GM12878 (cell line): ENCODE data around the gene ST7. TPM values are rescaled to one million over a fixed set of nuclear protein-coding genes. Genes with fewer than 3 reads are reported as not detected.

Experiments
- ATAC-seq: fragments of 200-7000 bp; cut with Tn5 transposase; 3 replicates; pipeline ENCODE4 v1.9.1; 2020; ENCODE audit warnings: mild to moderate bottlenecking, moderate library complexity
- BruUV-seq: library from RNA; stranded (reverse); fragments of 400-500 nt; replicated peaks from 2 replicates; lab custom pipeline; 2021; lab: Mats Ljungman, UMichigan
- CTCF ChIA-PET: fragments of 300-600 bp; sonication (Branson Sonifier 250); formaldehyde crosslinking; extraction: SDS; loops from one replicate; lab custom pipeline; 2021; ENCODE audit warnings: inconsistent platforms; lab: Yijun Ruan, JAX
- POLR2A ChIA-PET: fragments of 350-600 bp; formaldehyde crosslinking; extraction: SDS; loops from one replicate; lab custom pipeline; 2021; ENCODE audit warnings: inconsistent platforms; lab: Charles Lee
- RAD21 ChIA-PET: fragments of 300-600 bp; sonication (Branson Sonifier 250); formaldehyde crosslinking; loops from one replicate; lab custom pipeline; 2023; ENCODE audit warnings: antibody characterized with exemption; ENCODE audit not compliant: unreplicated experiment; lab: Charles Lee
- SMC1A ChIA-PET: fragments of 300-600 bp; sonication (Branson Sonifier 250); formaldehyde crosslinking; loops from one replicate; lab custom pipeline; 2023; ENCODE audit not compliant: unreplicated experiment, uncharacterized antibody; lab: Charles Lee
- DNase-seq: peaks from one replicate; pipeline ENCODE4 v3.0.0-alpha.2; 2011; ENCODE audit warnings: low read depth, low spot score
- FAIRE-seq: peaks from 3 replicates; lab custom pipeline; 2011; peaks lifted over from hg19 to GRCh38; lab: Jason Lieb, UNC
- H2AFZ ChIP-seq: 2 replicates; pipeline ENCODE4 v1.6.0; 2011; ENCODE audit warnings: low read depth, low read length, control low read depth; ENCODE audit not compliant: control insufficient read depth
- H3K27ac ChIP-seq: 2 replicates; pipeline ENCODE4 v1.5.1; 2011; ENCODE audit warnings: control low read depth; ENCODE audit not compliant: control insufficient read depth, insufficient read depth
- H3K27me3 ChIP-seq, 2 experiments: replicated peaks in 1 of 2; 2 replicates each; pipeline versions ENCODE4 v1.6.0 to v1.6.1; 2011; ENCODE audit warnings: low read length in 1 of 2; ENCODE audit not compliant: control insufficient read depth in 2 of 2, insufficient read depth in 2 of 2
- H3K36me3 ChIP-seq, 2 experiments: 2 replicates each; pipeline ENCODE4 v1.5.1; 2011; ENCODE audit warnings: low read length in 1 of 2; ENCODE audit not compliant: control insufficient read depth in 2 of 2, insufficient read depth in 2 of 2
- H3K4me1 ChIP-seq: 2 replicates; pipeline ENCODE4 v1.6.1; 2011; ENCODE audit warnings: mild to moderate bottlenecking, low read length, moderate library complexity, mixed read lengths; ENCODE audit not compliant: control insufficient read depth, insufficient read depth
- H3K4me2 ChIP-seq: 2 replicates; pipeline ENCODE4 v1.6.0; 2011; ENCODE audit warnings: control low read depth; ENCODE audit not compliant: control insufficient read depth, insufficient read depth
- H3K4me3 ChIP-seq: fragments of 200-600 bp; sonication (generic); 2 replicates; pipeline ENCODE4 v1.5.1; 2016
- H3K79me2 ChIP-seq: 2 replicates; pipeline ENCODE4 v1.6.0; 2011; ENCODE audit warnings: low read length; ENCODE audit not compliant: control insufficient read depth, insufficient read depth
- H3K9ac ChIP-seq: 2 replicates; pipeline ENCODE4 v1.8.0; 2011; ENCODE audit warnings: low read length, control low read depth, mixed read lengths; ENCODE audit not compliant: control insufficient read depth, insufficient read depth
- H3K9me3 ChIP-seq: replicated peaks from 3 replicates; pipeline ENCODE4 v1.5.1; 2011; ENCODE audit warnings: mild to moderate bottlenecking, low read length; ENCODE audit not compliant: control insufficient read depth, insufficient read depth
- H4K20me1 ChIP-seq: 2 replicates; pipeline ENCODE4 v1.6.0; 2011; ENCODE audit not compliant: control insufficient read depth, insufficient read depth
- BMI1 ChIP-seq: fragments of 450-650 bp; IDR thresholded peaks from 2 replicates; pipeline ENCODE4 v1.6.1; 2016; ENCODE audit warnings: mild to moderate bottlenecking, moderate library complexity, borderline replicate concordance
- DPF2 ChIP-seq: fragments of 450-650 bp; IDR thresholded peaks from 2 replicates; pipeline ENCODE4 v1.6.1; 2017; ENCODE audit warnings: mild to moderate bottlenecking
- NBN ChIP-seq: fragments of 450-650 bp; IDR thresholded peaks from 2 replicates; pipeline ENCODE4 v1.6.1; 2016
- POLR2AphosphoS2 ChIP-seq: IDR thresholded peaks from 2 replicates; pipeline ENCODE4 v1.6.1; 2011; ENCODE audit warnings: low read depth, mild to moderate bottlenecking, low read length, improper control_type of control experiment, moderate library complexity
- SREBF1 ChIP-seq: IDR thresholded peaks from 2 replicates; pipeline ENCODE4 v1.6.1; 2012; ENCODE audit warnings: mild to moderate bottlenecking, low read length
- SUPT20H ChIP-seq: IDR thresholded peaks from 2 replicates; pipeline ENCODE4 v1.6.1; 2011; ENCODE audit warnings: low read depth, mild to moderate bottlenecking, low read length, moderate library complexity, borderline replicate concordance; ENCODE audit not compliant: control insufficient read depth
- ZNF207 ChIP-seq: fragments of 450-650 bp; IDR thresholded peaks from 2 replicates; pipeline ENCODE4 v1.6.1; 2014; ENCODE audit warnings: antibody characterized with exemption, mild to moderate bottlenecking, borderline replicate concordance
- ZNF274 ChIP-seq: IDR thresholded peaks from one replicate; pipeline ENCODE4 v1.8.0; 2011; ENCODE audit not compliant: insufficient read length, insufficient read depth
- ZNF384 ChIP-seq: IDR thresholded peaks from 2 replicates; pipeline ENCODE4 v1.6.1; 2012; ENCODE audit warnings: low read depth, mild to moderate bottlenecking, low read length, improper control_type of control experiment, borderline replicate concordance
- ZNF622 ChIP-seq: fragments of 450-650 bp; IDR thresholded peaks from 2 replicates; pipeline ENCODE4 v1.6.1; 2017; ENCODE audit warnings: mild to moderate bottlenecking, inconsistent platforms
- ZSCAN29 ChIP-seq: fragments of 450-650 bp; IDR thresholded peaks from 2 replicates; pipeline ENCODE4 v1.6.1; 2017; ENCODE audit warnings: mild to moderate bottlenecking, moderate library complexity
- WGBS: methylation state at CpG from one replicate; pipeline ENCODE4 v1.1.6; 2016; ENCODE audit warnings: low lambda C conversion rate; ENCODE audit not compliant: insufficient replicate concordance, insufficient coverage; ENCODE audit errors: missing lambda C conversion rate; 5-methylcytosine and 5-hydroxymethylcytosine counted together
- in situ Hi-C: fragments of 300-500 bp; cut with MboI; formaldehyde crosslinking; loops from 9 replicates; pipeline ENCODE4 v1.14.3; 2018; ENCODE audit warnings: mixed read lengths
- intact Hi-C: fragments of 100-400 bp; cut with micrococcal nuclease; formaldehyde crosslinking; loops from one replicate; pipeline ENCODE4 v1.14.2; 2022; ENCODE audit not compliant: unreplicated experiment
- polyA plus RNA-seq, 11 experiments: library from polyadenylated mRNA; depleted of rRNA in 4 of 11; unstranded in 6 of 11; stranded (reverse) in 5 of 11; fragments of >200 nt; fragmentation: Nextera tagmentation in 4 of 11; fragmentation: Illumina TruSeq in 1 of 11; extraction: Ambion mirVana in 4 of 11; extraction: Trizol in 1 of 11; gene quantifications; 1 replicate in 1 of 11; 2 replicates in 10 of 11; pipeline versions ENCODE4 v1.2.1 to v1.2.3, GENCODE V29; 2011 to 2016; ENCODE audit warnings: inconsistent platforms in 2 of 11, missing spikeins in 2 of 11, low read depth in 1 of 11
- total RNA-seq, 4 experiments: library from RNA; depleted of rRNA in 3 of 4; stranded (reverse); fragments of >200 nt in 3 of 4; fragmentation: Illumina TruSeq in 1 of 4; extraction: Trizol in 1 of 4; gene quantifications; 2 replicates each; pipeline versions ENCODE4 v1.2.1 to v1.2.3, GENCODE V29; 2013 to 2021
- TF ChIP-seq, protein P1 (sequence below): fragments of 450-650 bp; IDR thresholded peaks from 2 replicates; pipeline ENCODE4 v1.6.1; 2017; ENCODE audit warnings: antibody characterized with exemption, mild to moderate bottlenecking, moderate library complexity
- TF ChIP-seq, protein P2 (sequence below): IDR thresholded peaks from 2 replicates; pipeline ENCODE4 v1.6.1; 2011; ENCODE audit warnings: mild to moderate bottlenecking, low read depth, low read length, moderate library complexity; ENCODE audit not compliant: insufficient replicate concordance

The ST7 gene
- total and polyA plus RNA-seq, 10 of the 15 experiments (the other 5 are each of a cell fraction or from before 2014, with no cell fraction given), result 27.7 to 76.4 (median 53.6) TPM

DNA sequence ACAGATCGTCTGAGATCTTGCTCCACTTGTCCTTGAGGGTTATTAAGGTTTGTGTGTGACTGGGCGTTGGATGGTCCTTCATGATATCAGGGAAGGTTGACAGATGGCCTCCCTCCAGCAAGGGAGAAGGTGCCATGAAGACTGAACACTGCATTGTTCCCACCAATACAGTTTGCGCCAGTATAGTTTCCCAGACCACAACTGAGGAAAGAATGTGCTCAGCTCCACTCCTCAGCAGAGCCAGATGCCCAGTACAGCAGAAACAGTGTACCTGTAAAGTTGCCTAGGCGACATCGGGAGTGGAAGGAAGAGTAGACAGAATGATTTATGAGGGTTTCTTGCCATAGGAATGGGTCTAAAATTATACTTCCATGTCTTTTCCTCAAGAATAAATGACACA, 137.5 kb downstream of the ST7 start:
- Histone ChIP-seq H3K9ac (no peak overlapping the region), H2AFZ (no peak overlapping the region), H3K4me2 (no peak overlapping the region), H3K79me2 (peaks cover 40% of the 10 kb centered on the region), H3K27me3 (no peaks in the 10 kb centered on the region), H3K4me3 (no peak overlapping the region), H3K27ac (no peak overlapping the region), H3K9me3 (no peaks in the 10 kb centered on the region)
- in situ Hi-C loops, result no loop called here
- POLR2A ChIA-PET, result no interaction called here
- CTCF ChIA-PET, result no interaction called here
- FAIRE-seq (no peak), ATAC-seq (no peak)
- SMC1A ChIA-PET, result no interaction called here
- BruUV-seq, result no TSS peak
- TF ChIP-seq ZSCAN29 (no peak), NBN (no peak), BMI1 (no peak), POLR2AphosphoS2 (no peak)
- TF ChIP-seq, protein P1, sequence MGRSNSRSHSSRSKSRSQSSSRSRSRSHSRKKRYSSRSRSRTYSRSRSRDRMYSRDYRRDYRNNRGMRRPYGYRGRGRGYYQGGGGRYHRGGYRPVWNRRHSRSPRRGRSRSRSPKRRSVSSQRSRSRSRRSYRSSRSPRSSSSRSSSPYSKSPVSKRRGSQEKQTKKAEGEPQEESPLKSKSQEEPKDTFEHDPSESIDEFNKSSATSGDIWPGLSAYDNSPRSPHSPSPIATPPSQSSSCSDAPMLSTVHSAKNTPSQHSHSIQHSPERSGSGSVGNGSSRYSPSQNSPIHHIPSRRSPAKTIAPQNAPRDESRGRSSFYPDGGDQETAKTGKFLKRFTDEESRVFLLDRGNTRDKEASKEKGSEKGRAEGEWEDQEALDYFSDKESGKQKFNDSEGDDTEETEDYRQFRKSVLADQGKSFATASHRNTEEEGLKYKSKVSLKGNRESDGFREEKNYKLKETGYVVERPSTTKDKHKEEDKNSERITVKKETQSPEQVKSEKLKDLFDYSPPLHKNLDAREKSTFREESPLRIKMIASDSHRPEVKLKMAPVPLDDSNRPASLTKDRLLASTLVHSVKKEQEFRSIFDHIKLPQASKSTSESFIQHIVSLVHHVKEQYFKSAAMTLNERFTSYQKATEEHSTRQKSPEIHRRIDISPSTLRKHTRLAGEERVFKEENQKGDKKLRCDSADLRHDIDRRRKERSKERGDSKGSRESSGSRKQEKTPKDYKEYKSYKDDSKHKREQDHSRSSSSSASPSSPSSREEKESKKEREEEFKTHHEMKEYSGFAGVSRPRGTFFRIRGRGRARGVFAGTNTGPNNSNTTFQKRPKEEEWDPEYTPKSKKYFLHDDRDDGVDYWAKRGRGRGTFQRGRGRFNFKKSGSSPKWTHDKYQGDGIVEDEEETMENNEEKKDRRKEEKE, result no peak
- TF ChIP-seq, all 136 proteins: peak for 0
- peaks cover 10% of the 10 kb centered on the region; the same call in 1 of the 2 replicates for H3K4me1 ChIP-seq
- RAD21 ChIA-PET, result no interaction called here
- intact Hi-C loops, result no loop called here
- H4K20me1 ChIP-seq, result no peaks in the 10 kb centered on the region
- H3K36me3 ChIP-seq, result no peaks in the 10 kb centered on the region
- WGBS, result 96% methylated on average over 5 of the region's 5 CpGs
- DNase-seq, result no peak

DNA sequence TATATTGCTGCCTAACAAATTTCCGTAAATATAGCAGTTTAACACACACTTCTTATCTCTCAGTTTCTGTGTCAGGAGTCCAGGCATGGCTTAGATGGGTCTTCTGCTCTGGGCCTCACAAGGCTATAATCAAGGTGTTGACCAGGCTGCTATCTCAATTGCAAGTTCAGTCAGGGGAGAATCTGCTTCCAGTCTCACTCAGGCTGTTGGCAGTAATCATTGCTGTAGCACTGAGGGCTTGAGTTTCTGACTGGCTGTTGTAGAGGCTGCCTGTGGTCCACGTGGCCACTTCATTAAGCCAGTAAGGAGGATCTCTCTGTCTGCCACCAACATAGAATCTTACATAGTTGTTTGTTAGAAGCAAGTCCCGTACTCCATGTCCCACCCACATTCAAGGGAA, 138.4 kb downstream of the ST7 start:
- POLR2A ChIA-PET, result no interaction called here
- Histone ChIP-seq H3K36me3 (no peaks in the 10 kb centered on the region), H2AFZ (no peak overlapping the region), H3K9ac (no peak overlapping the region), H3K27ac (no peak overlapping the region), H4K20me1 (no peaks in the 10 kb centered on the region), H3K79me2 (peaks cover 35% of the 10 kb centered on the region), H3K9me3 (no peaks in the 10 kb centered on the region), H3K4me1 (peaks cover 7% of the 10 kb centered on the region; the same call in 1 of the 2 replicates), H3K27me3 (no peaks in the 10 kb centered on the region), H3K4me3 (no peak overlapping the region), H3K4me2 (no peak overlapping the region)
- DNase-seq (no peak), ATAC-seq (no peak), FAIRE-seq (no peak)
- in situ Hi-C loops, result no loop called here
- SMC1A ChIA-PET, result no interaction called here
- 91% methylated on average over 3 of the region's 3 CpGs for WGBS
- no TSS peak for BruUV-seq
- intact Hi-C loops, result no loop called here
- CTCF ChIA-PET, result no interaction called here
- RAD21 ChIA-PET, result no interaction called here
- TF ChIP-seq ZNF622 (no peak), SREBF1 (no peak), ZNF207 (no peak), DPF2 (no peak), SUPT20H (no peak), ZNF274 (no peak), ZNF384 (no peak)
- TF ChIP-seq, protein P2, sequence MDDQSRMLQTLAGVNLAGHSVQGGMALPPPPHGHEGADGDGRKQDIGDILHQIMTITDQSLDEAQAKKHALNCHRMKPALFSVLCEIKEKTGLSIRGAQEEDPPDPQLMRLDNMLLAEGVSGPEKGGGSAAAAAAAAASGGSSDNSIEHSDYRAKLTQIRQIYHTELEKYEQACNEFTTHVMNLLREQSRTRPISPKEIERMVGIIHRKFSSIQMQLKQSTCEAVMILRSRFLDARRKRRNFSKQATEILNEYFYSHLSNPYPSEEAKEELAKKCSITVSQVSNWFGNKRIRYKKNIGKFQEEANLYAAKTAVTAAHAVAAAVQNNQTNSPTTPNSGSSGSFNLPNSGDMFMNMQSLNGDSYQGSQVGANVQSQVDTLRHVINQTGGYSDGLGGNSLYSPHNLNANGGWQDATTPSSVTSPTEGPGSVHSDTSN, result no peak
